HEK293 (cell line): ENCODE measurements around the gene H2BK1.

Source experiments
- GLI2 ChIP-seq: fragments of 450-650 bp; formaldehyde crosslinking; IDR thresholded peaks from 2 replicates; pipeline ENCODE4; 2017; ENCODE audit warnings: missing biosample characterization, missing genetic modification characterization, low read depth, borderline replicate concordance
- GLIS2 ChIP-seq: fragments of 450-650 bp; formaldehyde crosslinking; IDR thresholded peaks from 2 replicates; pipeline ENCODE4 v1.5.1; 2016; ENCODE audit warnings: missing biosample characterization, missing genetic modification characterization
- HOXA7 ChIP-seq: sonication (generic); formaldehyde crosslinking; IDR thresholded peaks from 2 replicates; pipeline ENCODE4 v1.8.1; 2022; ENCODE audit warnings: missing genetic modification reagents, borderline replicate concordance
- KLF1 ChIP-seq: fragments of 450-650 bp; formaldehyde crosslinking; IDR thresholded peaks from 2 replicates; pipeline ENCODE4 v1.5.1; 2016; ENCODE audit warnings: missing biosample characterization, missing genetic modification characterization
- MEIS1 ChIP-seq: sonication (generic); formaldehyde crosslinking; IDR thresholded peaks from 2 replicates; pipeline ENCODE4 v1.8.1; 2022; ENCODE audit warnings: missing genetic modification reagents, mild to moderate bottlenecking, borderline replicate concordance
- SALL2 ChIP-seq: fragments of 450-650 bp; formaldehyde crosslinking; IDR thresholded peaks from 2 replicates; pipeline ENCODE4 v1.5.0; 2017; ENCODE audit warnings: missing biosample characterization, mild to moderate bottlenecking, missing genetic modification characterization, borderline replicate concordance
- WT1 ChIP-seq: fragments of 450-650 bp; formaldehyde crosslinking; IDR thresholded peaks from 2 replicates; pipeline ENCODE4 v1.5.1; 2016; ENCODE audit warnings: missing biosample characterization, missing genetic modification characterization
- ZBTB20 ChIP-seq: fragments of 450-650 bp; formaldehyde crosslinking; IDR thresholded peaks from 2 replicates; pipeline ENCODE4 v1.5.1; 2016; ENCODE audit warnings: missing biosample characterization, missing genetic modification characterization
- ZNF121 ChIP-seq: fragments of 450-650 bp; formaldehyde crosslinking; IDR thresholded peaks from 2 replicates; pipeline ENCODE4 v1.5.1; 2016; ENCODE audit warnings: missing biosample characterization, missing genetic modification characterization
- ZNF138 ChIP-seq: fragments of 450-650 bp; formaldehyde crosslinking; IDR thresholded peaks from 2 replicates; pipeline ENCODE4 v1.5.1; 2016; ENCODE audit warnings: missing biosample characterization, missing genetic modification characterization, borderline replicate concordance
- ZNF548 ChIP-seq: fragments of 450-650 bp; formaldehyde crosslinking; IDR thresholded peaks from 2 replicates; pipeline ENCODE4 v1.5.1; 2016; ENCODE audit warnings: missing biosample characterization, missing genetic modification characterization
- ZNF571 ChIP-seq: fragments of 450-650 bp; formaldehyde crosslinking; IDR thresholded peaks from 2 replicates; pipeline ENCODE4 v1.5.0; 2017; ENCODE audit warnings: missing biosample characterization, missing genetic modification characterization
- ZNF600 ChIP-seq: fragments of 450-650 bp; formaldehyde crosslinking; IDR thresholded peaks from 2 replicates; pipeline ENCODE4 v1.5.1; 2016; ENCODE audit warnings: missing biosample characterization, missing genetic modification characterization
- ZNF677 ChIP-seq: fragments of 450-650 bp; IDR thresholded peaks from 2 replicates; pipeline ENCODE4 v1.5.0; 2018; ENCODE audit warnings: missing biosample characterization, mild to moderate bottlenecking, missing genetic modification characterization, moderate library complexity
- ZNF76 ChIP-seq: fragments of 450-650 bp; formaldehyde crosslinking; IDR thresholded peaks from 2 replicates; pipeline ENCODE4; 2016; ENCODE audit warnings: low read depth, missing biosample characterization, missing genetic modification characterization, borderline replicate concordance
- ZNF776 ChIP-seq: fragments of 450-650 bp; formaldehyde crosslinking; IDR thresholded peaks from 2 replicates; pipeline ENCODE4 v1.5.0; 2017; ENCODE audit warnings: missing biosample characterization, missing genetic modification characterization, borderline replicate concordance
- ZSCAN30 ChIP-seq: fragments of 450-650 bp; IDR thresholded peaks from 2 replicates; pipeline ENCODE4 v1.5.1; 2018; ENCODE audit warnings: missing biosample characterization, mild to moderate bottlenecking, missing genetic modification characterization, moderate library complexity
- TF ChIP-seq, protein P1 (sequence below): fragments of 450-650 bp; formaldehyde crosslinking; IDR thresholded peaks from 2 replicates; pipeline ENCODE4 v1.5.1; 2016; ENCODE audit warnings: missing biosample characterization, missing genetic modification characterization
- TF ChIP-seq, protein P2 (sequence below): fragments of 450-650 bp; formaldehyde crosslinking; IDR thresholded peaks from 2 replicates; pipeline ENCODE4 v1.5.1; 2017; ENCODE audit warnings: missing biosample characterization, missing genetic modification characterization
- TF ChIP-seq, protein P3 (sequence below): fragments of 450-650 bp; formaldehyde crosslinking; IDR thresholded peaks from 2 replicates; pipeline ENCODE4; 2016; ENCODE audit warnings: missing biosample characterization, missing genetic modification characterization
- TF ChIP-seq, protein P4 (sequence below): fragments of 450-650 bp; formaldehyde crosslinking; IDR thresholded peaks from 2 replicates; pipeline ENCODE4 v1.5.1; 2016; ENCODE audit warnings: missing biosample characterization, missing genetic modification characterization, borderline replicate concordance
- TF ChIP-seq, protein P5 (sequence below): fragments of 450-650 bp; formaldehyde crosslinking; IDR thresholded peaks from 2 replicates; pipeline ENCODE4 v1.5.1; 2016; ENCODE audit warnings: missing biosample characterization, missing genetic modification characterization
- TF ChIP-seq, protein P6 (sequence below): fragments of 450-650 bp; formaldehyde crosslinking; conservative IDR thresholded peaks from 2 replicates; pipeline ENCODE4 v1.5.1; 2016; ENCODE audit warnings: low read depth, missing biosample characterization, missing genetic modification characterization

H2BK1 gene

DNA sequence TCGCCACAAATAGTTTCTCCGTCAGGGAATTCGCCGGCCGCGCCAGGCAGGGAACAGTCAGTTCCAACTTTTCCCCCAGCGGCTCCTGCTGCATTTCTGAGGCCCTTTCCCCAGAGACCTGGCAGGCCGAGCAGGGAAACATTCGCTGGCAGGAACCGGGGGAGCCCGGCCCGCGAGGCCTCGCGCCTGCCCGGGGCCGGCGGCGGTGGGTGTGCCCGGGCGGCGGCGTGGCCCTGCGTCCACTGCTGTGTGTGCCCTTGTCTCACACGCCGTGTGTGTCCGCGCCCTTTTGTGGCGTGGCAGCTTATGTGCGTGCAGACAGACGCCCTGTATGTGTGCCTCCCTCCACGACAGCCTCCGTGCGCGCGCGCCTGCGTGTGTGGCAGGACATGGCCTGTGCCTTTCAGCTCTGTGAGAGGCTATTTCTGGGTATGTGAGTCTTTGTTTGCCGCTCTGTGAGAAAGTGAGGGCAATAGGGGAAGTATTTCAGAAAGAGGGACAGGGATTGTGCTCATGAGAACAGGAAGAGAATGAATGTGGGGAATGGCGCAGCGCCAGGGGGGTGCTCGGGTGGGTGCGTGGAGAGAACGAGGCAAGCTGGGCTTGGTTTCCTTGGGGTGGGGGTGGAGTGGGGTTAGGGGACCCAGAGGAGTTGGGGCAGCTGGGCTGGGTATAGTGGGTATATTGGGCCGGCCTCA, 38.9 kb upstream of the H2BK1 start (continued):
- TF ChIP-seq WT1 (tag by site-specific recombination) (no peak), GLI2 (no peak), HOXA7 (CRISPR knock-in tag) (no peak), ZNF776 (no peak), ZBTB20 (peak; percentile 46; the same call in 1 of the 2 replicates), ZNF548 (no peak), SALL2 (tag by site-specific recombination) (no peak), ZNF571 (tag by site-specific recombination) (no peak), ZNF76 (no peak), ZNF677 (tag by site-specific recombination) (no peak), KLF1 (tag by site-specific recombination) (peak; percentile 52), ZSCAN30 (tag by site-specific recombination) (no peak), GLIS2 (tag by site-specific recombination) (peak; percentile 50), ZNF600 (peak; percentile 71), ZNF138 (tag by site-specific recombination) (no peak), MEIS1 (CRISPR knock-in tag) (no peak), ZNF121 (tag by site-specific recombination) (no peak)
- TF ChIP-seq, protein P1, sequence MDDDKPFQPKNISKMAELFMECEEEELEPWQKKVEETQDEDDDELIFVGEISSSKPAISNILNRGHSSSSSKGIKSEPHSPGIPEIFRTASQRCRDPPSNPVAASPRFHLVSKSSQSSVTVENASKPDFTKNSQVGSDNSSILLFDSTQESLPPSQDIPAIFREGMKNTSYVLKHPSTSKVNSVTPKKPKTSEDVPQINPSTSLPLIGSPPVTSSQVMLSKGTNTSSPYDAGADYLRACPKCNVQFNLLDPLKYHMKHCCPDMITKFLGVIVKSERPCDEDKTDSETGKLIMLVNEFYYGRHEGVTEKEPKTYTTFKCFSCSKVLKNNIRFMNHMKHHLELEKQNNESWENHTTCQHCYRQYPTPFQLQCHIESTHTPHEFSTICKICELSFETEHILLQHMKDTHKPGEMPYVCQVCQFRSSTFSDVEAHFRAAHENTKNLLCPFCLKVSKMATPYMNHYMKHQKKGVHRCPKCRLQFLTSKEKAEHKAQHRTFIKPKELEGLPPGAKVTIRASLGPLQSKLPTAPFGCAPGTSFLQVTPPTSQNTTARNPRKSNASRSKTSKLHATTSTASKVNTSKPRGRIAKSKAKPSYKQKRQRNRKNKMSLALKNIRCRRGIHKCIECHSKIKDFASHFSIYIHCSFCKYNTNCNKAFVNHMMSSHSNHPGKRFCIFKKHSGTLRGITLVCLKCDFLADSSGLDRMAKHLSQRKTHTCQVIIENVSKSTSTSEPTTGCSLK (tag by site-specific recombination), result no peak
- TF ChIP-seq, protein P2, sequence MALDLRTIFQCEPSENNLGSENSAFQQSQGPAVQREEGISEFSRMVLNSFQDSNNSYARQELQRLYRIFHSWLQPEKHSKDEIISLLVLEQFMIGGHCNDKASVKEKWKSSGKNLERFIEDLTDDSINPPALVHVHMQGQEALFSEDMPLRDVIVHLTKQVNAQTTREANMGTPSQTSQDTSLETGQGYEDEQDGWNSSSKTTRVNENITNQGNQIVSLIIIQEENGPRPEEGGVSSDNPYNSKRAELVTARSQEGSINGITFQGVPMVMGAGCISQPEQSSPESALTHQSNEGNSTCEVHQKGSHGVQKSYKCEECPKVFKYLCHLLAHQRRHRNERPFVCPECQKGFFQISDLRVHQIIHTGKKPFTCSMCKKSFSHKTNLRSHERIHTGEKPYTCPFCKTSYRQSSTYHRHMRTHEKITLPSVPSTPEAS (tag by site-specific recombination), result no peak
- TF ChIP-seq, protein P3, sequence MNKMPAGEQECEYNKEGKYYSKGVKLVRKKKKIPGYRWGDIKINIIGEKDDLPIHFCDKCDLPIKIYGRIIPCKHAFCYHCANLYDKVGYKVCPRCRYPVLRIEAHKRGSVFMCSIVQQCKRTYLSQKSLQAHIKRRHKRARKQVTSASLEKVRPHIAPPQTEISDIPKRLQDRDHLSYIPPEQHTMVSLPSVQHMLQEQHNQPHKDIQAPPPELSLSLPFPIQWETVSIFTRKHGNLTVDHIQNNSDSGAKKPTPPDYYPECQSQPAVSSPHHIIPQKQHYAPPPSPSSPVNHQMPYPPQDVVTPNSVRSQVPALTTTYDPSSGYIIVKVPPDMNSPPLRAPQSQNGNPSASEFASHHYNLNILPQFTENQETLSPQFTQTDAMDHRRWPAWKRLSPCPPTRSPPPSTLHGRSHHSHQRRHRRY, result no peak
- TF ChIP-seq, protein P4, sequence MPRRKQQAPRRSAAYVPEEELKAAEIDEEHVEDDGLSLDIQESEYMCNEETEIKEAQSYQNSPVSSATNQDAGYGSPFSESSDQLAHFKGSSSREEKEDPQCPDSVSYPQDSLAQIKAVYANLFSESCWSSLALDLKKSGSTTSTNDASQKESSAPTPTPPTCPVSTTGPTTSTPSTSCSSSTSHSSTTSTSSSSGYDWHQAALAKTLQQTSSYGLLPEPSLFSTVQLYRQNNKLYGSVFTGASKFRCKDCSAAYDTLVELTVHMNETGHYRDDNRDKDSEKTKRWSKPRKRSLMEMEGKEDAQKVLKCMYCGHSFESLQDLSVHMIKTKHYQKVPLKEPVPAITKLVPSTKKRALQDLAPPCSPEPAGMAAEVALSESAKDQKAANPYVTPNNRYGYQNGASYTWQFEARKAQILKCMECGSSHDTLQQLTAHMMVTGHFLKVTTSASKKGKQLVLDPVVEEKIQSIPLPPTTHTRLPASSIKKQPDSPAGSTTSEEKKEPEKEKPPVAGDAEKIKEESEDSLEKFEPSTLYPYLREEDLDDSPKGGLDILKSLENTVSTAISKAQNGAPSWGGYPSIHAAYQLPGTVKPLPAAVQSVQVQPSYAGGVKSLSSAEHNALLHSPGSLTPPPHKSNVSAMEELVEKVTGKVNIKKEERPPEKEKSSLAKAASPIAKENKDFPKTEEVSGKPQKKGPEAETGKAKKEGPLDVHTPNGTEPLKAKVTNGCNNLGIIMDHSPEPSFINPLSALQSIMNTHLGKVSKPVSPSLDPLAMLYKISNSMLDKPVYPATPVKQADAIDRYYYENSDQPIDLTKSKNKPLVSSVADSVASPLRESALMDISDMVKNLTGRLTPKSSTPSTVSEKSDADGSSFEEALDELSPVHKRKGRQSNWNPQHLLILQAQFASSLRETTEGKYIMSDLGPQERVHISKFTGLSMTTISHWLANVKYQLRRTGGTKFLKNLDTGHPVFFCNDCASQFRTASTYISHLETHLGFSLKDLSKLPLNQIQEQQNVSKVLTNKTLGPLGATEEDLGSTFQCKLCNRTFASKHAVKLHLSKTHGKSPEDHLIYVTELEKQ, result no peak
- TF ChIP-seq, protein P5, sequence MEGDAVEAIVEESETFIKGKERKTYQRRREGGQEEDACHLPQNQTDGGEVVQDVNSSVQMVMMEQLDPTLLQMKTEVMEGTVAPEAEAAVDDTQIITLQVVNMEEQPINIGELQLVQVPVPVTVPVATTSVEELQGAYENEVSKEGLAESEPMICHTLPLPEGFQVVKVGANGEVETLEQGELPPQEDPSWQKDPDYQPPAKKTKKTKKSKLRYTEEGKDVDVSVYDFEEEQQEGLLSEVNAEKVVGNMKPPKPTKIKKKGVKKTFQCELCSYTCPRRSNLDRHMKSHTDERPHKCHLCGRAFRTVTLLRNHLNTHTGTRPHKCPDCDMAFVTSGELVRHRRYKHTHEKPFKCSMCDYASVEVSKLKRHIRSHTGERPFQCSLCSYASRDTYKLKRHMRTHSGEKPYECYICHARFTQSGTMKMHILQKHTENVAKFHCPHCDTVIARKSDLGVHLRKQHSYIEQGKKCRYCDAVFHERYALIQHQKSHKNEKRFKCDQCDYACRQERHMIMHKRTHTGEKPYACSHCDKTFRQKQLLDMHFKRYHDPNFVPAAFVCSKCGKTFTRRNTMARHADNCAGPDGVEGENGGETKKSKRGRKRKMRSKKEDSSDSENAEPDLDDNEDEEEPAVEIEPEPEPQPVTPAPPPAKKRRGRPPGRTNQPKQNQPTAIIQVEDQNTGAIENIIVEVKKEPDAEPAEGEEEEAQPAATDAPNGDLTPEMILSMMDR (tag by site-specific recombination), result no peak
- TF ChIP-seq, protein P6, sequence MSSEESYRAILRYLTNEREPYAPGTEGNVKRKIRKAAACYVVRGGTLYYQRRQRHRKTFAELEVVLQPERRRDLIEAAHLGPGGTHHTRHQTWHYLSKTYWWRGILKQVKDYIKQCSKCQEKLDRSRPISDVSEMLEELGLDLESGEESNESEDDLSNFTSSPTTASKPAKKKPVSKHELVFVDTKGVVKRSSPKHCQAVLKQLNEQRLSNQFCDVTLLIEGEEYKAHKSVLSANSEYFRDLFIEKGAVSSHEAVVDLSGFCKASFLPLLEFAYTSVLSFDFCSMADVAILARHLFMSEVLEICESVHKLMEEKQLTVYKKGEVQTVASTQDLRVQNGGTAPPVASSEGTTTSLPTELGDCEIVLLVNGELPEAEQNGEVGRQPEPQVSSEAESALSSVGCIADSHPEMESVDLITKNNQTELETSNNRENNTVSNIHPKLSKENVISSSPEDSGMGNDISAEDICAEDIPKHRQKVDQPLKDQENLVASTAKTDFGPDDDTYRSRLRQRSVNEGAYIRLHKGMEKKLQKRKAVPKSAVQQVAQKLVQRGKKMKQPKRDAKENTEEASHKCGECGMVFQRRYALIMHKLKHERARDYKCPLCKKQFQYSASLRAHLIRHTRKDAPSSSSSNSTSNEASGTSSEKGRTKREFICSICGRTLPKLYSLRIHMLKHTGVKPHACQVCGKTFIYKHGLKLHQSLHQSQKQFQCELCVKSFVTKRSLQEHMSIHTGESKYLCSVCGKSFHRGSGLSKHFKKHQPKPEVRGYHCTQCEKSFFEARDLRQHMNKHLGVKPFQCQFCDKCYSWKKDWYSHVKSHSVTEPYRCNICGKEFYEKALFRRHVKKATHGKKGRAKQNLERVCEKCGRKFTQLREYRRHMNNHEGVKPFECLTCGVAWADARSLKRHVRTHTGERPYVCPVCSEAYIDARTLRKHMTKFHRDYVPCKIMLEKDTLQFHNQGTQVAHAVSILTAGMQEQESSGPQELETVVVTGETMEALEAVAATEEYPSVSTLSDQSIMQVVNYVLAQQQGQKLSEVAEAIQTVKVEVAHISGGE (tag by site-specific recombination), result no peak
- TF ChIP-seq, all 188 proteins: peak for 12
